HG03520 (cell line): ENCODE results near the gene HOXD11.

Experiments used
- ATAC-seq: cut with Tn5 transposase; IDR thresholded peaks from one replicate; pipeline ENCODE4 v1.9.1; 2021; ENCODE audit warnings: mild to moderate bottlenecking, moderate library complexity; ENCODE audit not compliant: unreplicated experiment

Gene HOXD11

DNA sequence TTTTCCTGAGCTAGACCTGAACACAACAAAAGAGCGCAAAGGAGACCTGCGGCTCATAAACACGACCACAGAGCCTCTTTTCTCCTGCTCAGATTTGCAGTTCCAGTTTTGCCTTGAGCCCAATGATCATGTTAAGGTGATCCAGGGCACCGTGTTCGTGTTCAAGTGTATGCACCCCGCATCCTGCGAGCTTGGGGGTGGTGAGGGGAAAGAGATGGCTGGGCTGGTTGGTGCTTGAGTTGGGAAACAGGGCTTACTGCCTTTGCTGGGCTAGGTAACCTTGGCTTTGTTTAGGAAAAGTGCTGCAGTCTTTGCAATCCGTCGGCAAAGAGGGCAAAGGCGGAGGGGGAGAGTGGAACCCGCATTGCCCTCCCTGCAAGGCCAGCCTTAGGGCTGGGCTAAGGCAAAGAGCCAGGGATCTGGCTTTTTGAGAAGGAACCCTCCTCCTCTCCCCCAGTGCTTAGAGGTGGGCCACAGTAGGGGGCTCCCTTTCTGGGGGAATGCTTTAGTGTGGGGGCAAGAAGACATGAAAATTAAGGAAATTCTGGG, 10.8 kb downstream of the HOXD11 start:
- ATAC-seq, result no peak

GRCh38 chr2:176118601-176119339, 11.7 kb downstream of the HOXD11 start:
- no peak for ATAC-seq

GRCh38 chr2:176120364-176121189, 13.5 kb downstream of the HOXD11 start:
- ATAC-seq, result no peak

DNA sequence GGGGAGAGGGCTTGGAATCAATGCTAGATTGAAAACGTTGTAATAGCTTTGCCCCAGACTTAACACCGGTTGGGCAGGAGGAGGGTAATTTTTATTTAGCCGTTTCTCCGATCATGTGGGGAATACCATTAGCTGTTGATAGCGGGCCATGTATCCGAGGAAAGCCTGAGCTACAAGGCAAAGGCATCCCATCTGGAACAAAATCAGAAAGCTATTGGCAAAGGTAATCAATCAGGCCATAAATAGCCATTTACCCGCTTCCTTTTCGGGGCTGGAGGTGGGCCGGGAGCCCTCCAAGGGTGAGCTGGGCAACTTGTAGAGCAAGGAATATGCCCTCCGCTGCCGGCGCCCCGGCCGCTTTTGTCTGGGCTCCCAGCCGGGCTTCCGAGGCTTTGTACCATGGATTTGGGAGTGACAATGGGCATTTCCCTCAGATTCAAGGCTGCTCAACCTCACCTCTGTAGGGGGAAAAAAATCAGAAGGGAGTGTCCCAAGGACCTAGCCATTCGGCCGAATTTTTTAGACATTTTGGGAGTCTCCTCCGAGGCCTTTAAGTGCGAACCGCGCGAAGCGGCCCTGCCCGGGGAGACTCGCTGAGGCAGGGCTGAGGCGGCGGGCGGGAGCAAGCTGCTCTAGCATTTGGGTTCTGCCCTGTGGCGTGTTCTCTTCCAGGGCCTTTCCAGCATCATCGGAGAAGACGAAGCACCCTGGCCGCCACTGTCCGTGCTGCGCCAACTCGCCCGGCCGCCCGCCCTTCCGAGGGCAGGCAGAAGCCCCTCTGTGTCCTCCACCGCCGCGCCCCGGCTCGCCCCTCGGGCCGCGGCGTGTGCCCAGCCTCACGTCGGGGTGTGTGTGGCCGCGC, 14.3 kb downstream of the HOXD11 start:
- no peak for ATAC-seq

GRCh38 chr2:176122052-176122682, 15.1 kb downstream of the HOXD11 start:
- no peak for ATAC-seq

GRCh38 chr2:176122683-176123410, 15.8 kb downstream of the HOXD11 start, which contains the start of gene HOXD9:
Gene HOXD9, plus strand, starts transcription at chr2:176122719. Its CDS starts 50 bp downstream, at chr2:176122769.
- no peak for ATAC-seq

GRCh38 chr2:176123411-176124109, 16.5 kb downstream of the HOXD11 start:
- no peak for ATAC-seq

DNA sequence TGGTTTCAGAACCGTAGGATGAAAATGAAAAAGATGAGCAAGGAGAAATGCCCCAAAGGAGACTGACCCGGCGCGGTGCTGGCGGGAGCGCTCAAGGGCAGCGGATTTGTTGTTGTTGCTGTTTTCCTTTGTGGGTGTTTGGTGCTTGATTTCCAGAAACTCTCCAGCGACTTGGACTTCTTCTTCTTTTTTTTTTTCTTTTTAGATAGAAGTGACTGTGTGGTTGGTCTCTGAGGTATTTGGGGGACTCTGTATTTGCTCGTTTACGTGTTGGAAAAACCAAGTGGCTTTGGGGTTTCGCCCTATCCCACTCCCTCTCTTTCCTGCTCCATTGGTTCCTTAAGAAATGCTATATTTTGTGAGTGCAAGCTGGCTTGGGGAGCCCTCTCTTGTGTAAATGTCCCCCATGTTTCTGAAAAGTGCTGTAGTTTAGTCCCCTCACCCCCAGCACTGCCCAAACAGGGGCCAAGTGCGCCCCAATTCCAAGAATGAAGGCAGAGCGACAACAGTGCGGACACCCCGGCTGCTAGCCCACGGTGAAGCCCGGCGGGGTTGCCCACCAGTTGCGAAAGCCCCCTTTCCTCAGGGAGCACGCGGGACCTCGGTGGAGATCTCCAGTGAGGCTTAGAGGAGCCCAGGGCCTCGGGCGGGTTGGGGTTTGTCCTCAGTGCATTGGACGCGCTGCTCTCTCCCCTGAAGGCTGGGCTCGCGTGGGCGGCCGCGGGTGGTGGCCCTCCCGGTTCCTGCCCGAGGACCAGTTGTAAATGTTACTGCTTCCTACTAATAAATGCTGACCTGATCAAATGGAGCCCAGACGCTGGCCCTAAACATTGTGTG, 17.2 kb downstream of the HOXD11 start:
- no peak for ATAC-seq

- no peak for ATAC-seq
Measured at GRCh38 chr2:176124947-176125771, 18.1 kb downstream of the HOXD11 start.

DNA sequence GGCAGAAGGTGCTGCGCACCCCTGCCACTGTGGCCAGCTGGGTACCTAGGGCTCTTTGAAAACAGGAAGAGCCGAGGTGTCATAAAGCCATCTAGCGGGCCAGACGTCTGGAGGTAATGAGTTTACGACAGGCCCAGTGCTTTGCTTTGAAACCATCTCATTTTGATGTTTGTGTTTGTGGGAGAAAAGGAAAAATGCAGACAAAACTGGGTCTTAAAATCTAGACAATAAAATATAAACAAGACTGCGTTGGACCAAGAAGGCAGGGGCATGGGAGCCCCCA, 18.6 kb downstream of the HOXD11 start:
- ATAC-seq, result no peak

GRCh38 chr2:176126929-176127773, 20.1 kb downstream of the HOXD11 start:
- ATAC-seq, result no peak

DNA sequence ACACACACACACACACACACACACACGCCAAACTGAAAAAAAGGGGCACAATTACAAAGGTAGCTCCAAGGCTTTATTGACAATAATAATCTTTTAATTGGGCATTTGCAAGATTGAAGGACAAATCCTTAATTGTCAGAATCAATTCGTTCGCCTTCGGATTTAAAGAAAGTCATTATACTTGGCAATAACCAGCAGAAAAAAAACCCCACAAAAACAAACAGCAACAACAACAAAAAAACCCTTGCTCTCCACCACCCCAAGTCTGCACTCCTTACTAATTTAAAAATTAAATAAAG, 20.6 kb downstream of the HOXD11 start:
- no peak for ATAC-seq

DNA sequence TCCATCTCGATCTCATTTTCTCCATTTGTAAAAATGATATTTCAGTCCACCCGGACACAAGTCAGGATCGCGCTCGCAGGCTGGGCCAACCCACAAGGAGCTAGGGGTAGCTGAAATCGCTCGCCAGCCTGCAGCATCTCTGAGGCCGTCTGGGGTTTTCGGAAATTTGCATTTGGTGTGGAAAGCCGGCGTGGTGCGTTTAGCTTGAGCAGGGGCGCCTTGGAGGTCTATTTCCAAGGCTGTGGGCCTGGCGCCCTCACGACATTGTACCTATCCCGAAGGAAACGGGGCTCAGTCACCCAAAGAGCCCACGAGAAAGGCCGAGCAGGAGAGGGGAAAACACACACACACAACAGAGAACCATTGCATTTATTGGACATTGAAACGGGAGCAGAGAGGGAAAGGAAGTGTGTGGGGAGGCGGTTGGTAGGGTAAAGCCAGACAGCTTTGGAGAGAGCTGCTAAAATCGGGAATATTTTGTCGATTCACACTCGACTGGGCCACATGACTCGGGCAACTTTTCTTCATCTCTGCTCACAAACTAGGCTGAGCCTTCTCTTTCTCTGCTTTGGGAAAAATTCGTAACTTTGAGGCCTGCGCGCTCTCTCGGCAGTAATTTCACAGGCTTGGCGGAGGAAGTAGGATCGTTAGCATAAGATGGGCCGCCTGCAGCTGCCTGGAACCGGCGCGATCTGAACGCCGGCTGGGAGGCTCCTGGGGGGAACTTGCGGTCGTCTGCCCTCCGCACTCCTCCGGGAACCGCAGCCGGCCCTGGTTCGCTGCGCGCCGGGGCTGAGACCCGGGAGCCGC, 21.3 kb downstream of the HOXD11 start:
- ATAC-seq, result no peak

GRCh38 chr2:176128982-176129796, 22.1 kb downstream of the HOXD11 start, which contains the start of gene HOXD8:
Gene HOXD8, plus strand, starts transcription at chr2:176129705. Its CDS starts 662 bp downstream, at chr2:176130367.
- no peak for ATAC-seq

- no peak for ATAC-seq
Measured at GRCh38 chr2:176129813-176130146, 22.7 kb downstream of the HOXD11 start.
